GM23338 (cell line): ENCODE data around the gene DLL1. TPM values are rescaled to one million over a fixed set of nuclear protein-coding genes. Genes with fewer than 3 reads are reported as not detected.

Source experiments
- ATAC-seq: fragments of 200-7000 bp; cut with Tn5 transposase; 3 replicates; pipeline ENCODE4 v1.9.1; 2020
- DNase-seq: peaks from one replicate; pipeline ENCODE4 v3.0.0-alpha.2; 2015; ENCODE audit warnings: low spot score
- H2AFZ ChIP-seq: fragments of 200-600 bp; sonication (generic); 2 replicates; pipeline ENCODE4 v1.8.0; 2016; ENCODE audit warnings: antibody characterized with exemption, mild to moderate bottlenecking, moderate library complexity
- H3F3A ChIP-seq: fragments of 200-600 bp; sonication (generic); replicated peaks from 2 replicates; pipeline ENCODE4 v1.8.0; 2017; ENCODE audit warnings: antibody characterized with exemption, mixed run types, low read depth
- H3K27ac ChIP-seq: fragments of 200-600 bp; sonication (generic); 2 replicates; pipeline ENCODE4 v1.6.1; 2016; ENCODE audit warnings: low read depth
- H3K27me3 ChIP-seq: fragments of 200-600 bp; sonication (generic); 2 replicates; pipeline ENCODE4 v1.8.0; 2016; ENCODE audit warnings: mild to moderate bottlenecking, mixed run types, moderate library complexity; ENCODE audit not compliant: insufficient read depth
- H3K36me3 ChIP-seq: fragments of 200-600 bp; sonication (generic); 2 replicates; pipeline ENCODE4 v1.8.0; 2016; ENCODE audit warnings: mild to moderate bottlenecking; ENCODE audit not compliant: insufficient read depth
- H3K4me1 ChIP-seq: fragments of 200-600 bp; sonication (generic); 2 replicates; pipeline ENCODE4 v1.8.0; 2016; ENCODE audit warnings: mild to moderate bottlenecking, moderate library complexity; ENCODE audit not compliant: insufficient read depth
- H3K4me2 ChIP-seq: fragments of 200-600 bp; sonication (generic); 2 replicates; pipeline ENCODE4 v1.7.1; 2017; ENCODE audit warnings: mixed run types
- H3K4me3 ChIP-seq: fragments of 200-600 bp; sonication (generic); 2 replicates; pipeline ENCODE4 v1.6.1; 2016; ENCODE audit warnings: mixed run types
- H3K79me2 ChIP-seq: fragments of 200-600 bp; sonication (generic); replicated peaks from 2 replicates; pipeline ENCODE4 v1.8.0; 2017; ENCODE audit warnings: mild to moderate bottlenecking; ENCODE audit not compliant: insufficient read depth
- H3K9me2 ChIP-seq: fragments of 200-600 bp; sonication (generic); 2 replicates; pipeline ENCODE4 v1.8.0; 2017; ENCODE audit not compliant: insufficient read depth
- H4K20me1 ChIP-seq: fragments of 200-600 bp; sonication (generic); replicated peaks from 2 replicates; pipeline ENCODE4 v1.8.0; 2017; ENCODE audit warnings: mild to moderate bottlenecking; ENCODE audit not compliant: insufficient read depth
- H3K27ac Mint-ChIP-seq: 2 replicates; pipeline ENCODE4 v1.8.0; 2020; ENCODE audit warnings: inconsistent platforms, mild to moderate bottlenecking, moderate library complexity, mixed read lengths
- H3K27me3 Mint-ChIP-seq: 3 replicates; pipeline ENCODE4 v1.8.0; 2022; ENCODE audit warnings: low read depth, mild to moderate bottlenecking, moderate library complexity, mixed read lengths, inconsistent platforms; ENCODE audit not compliant: insufficient read depth, poor library complexity
- H3K36me3 Mint-ChIP-seq: 3 replicates; pipeline ENCODE4 v1.8.0; 2021; ENCODE audit warnings: low read depth, mild to moderate bottlenecking, inconsistent platforms, moderate library complexity, mixed read lengths
- H3K4me1 Mint-ChIP-seq: 3 replicates; pipeline ENCODE4 v1.8.0; 2020; ENCODE audit warnings: mild to moderate bottlenecking, inconsistent platforms, mixed read lengths
- H3K4me3 Mint-ChIP-seq: 3 replicates; pipeline ENCODE4 v1.8.0; 2021; ENCODE audit warnings: moderate library complexity, mild to moderate bottlenecking, inconsistent platforms, mixed read lengths
- H3K9me3 Mint-ChIP-seq: 3 replicates; pipeline ENCODE4 v1.8.0; 2020; ENCODE audit warnings: moderate library complexity, mild to moderate bottlenecking, inconsistent platforms, mixed read lengths
- CREB1 ChIP-seq: fragments of 250-450 bp; sonication (Bioruptor Pico); IDR thresholded peaks from 2 replicates; pipeline ENCODE4 v1.5.0; 2020; ENCODE audit warnings: low read depth, mild to moderate bottlenecking, moderate library complexity
- CTCF ChIP-seq, 2 experiments: fragments of 200-600 bp in 1 of 2; sonication (generic) in 1 of 2; conservative IDR thresholded peaks; 2 replicates each; pipeline versions ENCODE4 v1.5.1 to v1.6.1; 2016 to 2017; ENCODE audit warnings: antibody characterized with exemption in 2 of 2, low read depth in 2 of 2, mild to moderate bottlenecking in 2 of 2, moderate library complexity in 1 of 2
- ETS1 ChIP-seq: IDR thresholded peaks from 2 replicates; pipeline ENCODE4 v1.6.1; 2016; ENCODE audit warnings: antibody characterized with exemption
- EZH2phosphoT487 ChIP-seq: fragments of 200-600 bp; sonication (generic); IDR thresholded peaks from one replicate; pipeline ENCODE4 v1.8.1; 2018; ENCODE audit warnings: antibody characterized with exemption; ENCODE audit not compliant: unreplicated experiment
- JUNB ChIP-seq: IDR thresholded peaks from one replicate; pipeline ENCODE4 v1.6.1; 2016; ENCODE audit warnings: antibody characterized with exemption; ENCODE audit not compliant: unreplicated experiment
- NANOG ChIP-seq: IDR thresholded peaks from 2 replicates; pipeline ENCODE4 v1.6.1; 2016; ENCODE audit warnings: antibody characterized with exemption, borderline replicate concordance
- POLR2AphosphoS5 ChIP-seq: IDR thresholded peaks from 2 replicates; pipeline ENCODE4 v1.6.1; 2016; ENCODE audit warnings: antibody characterized with exemption, low read depth
- REST ChIP-seq: IDR thresholded peaks from one replicate; pipeline ENCODE4 v1.6.1; 2018; ENCODE audit warnings: antibody characterized with exemption; ENCODE audit not compliant: unreplicated experiment
- ZNF114 ChIP-seq: fragments of 250-450 bp; sonication (Bioruptor Pico); IDR thresholded peaks from 2 replicates; pipeline ENCODE4 v1.5.0; 2020; ENCODE audit warnings: mild to moderate bottlenecking, moderate library complexity
- ZNF331 ChIP-seq: fragments of 250-450 bp; sonication (Bioruptor Pico); IDR thresholded peaks from 2 replicates; pipeline ENCODE4 v1.5.0; 2020; ENCODE audit warnings: low read depth, mild to moderate bottlenecking, moderate library complexity
- polyA plus RNA-seq: library from polyadenylated mRNA; unstranded; fragments of >200 nt; fragmentation: Nextera tagmentation; extraction: Ambion mirVana; gene quantifications from 2 replicates; pipeline ENCODE4 v1.2.1, GENCODE V29; 2016
- total RNA-seq: library from RNA; depleted of rRNA; stranded (reverse); fragments of >200 nt; shearing (Covaris generic); gene quantifications from 2 replicates; pipeline ENCODE4 v1.2.3, GENCODE V29; 2014

Gene DLL1
- total and polyA plus RNA-seq, 2 experiments from 2014 or later = 2.2 to 4.6 TPM

- H4K20me1 ChIP-seq = no peaks in the 10 kb centered on the region
- H3K4me1 ChIP-seq = peaks cover 4% of the 10 kb centered on the region
- no peaks in the 10 kb centered on the region for H3K36me3 Mint-ChIP-seq
- no peaks in the 10 kb centered on the region for H3K36me3 ChIP-seq
- ATAC-seq (no peak), DNase-seq (no peak)
- H3K4me1 Mint-ChIP-seq = peaks cover 23% of the 10 kb centered on the region
- no peak overlapping the region for H3K27ac Mint-ChIP-seq
- peaks cover 8% of the 10 kb centered on the region for H3K27me3 Mint-ChIP-seq
- H3K9me2 ChIP-seq = no peaks in the 10 kb centered on the region
- H3F3A ChIP-seq = no peaks in the 10 kb centered on the region
- no peak overlapping the region for H3K4me3 Mint-ChIP-seq
- H3K4me3 ChIP-seq = no peak overlapping the region
- no peaks in the 10 kb centered on the region for H3K27me3 ChIP-seq
- no peaks in the 10 kb centered on the region for H3K79me2 ChIP-seq
- H2AFZ ChIP-seq = no peak overlapping the region
- TF ChIP-seq ETS1 (no peak), ZNF114 (CRISPR knock-in tag) (no peak), NANOG (no peak), EZH2phosphoT487 (no peak), CREB1 (CRISPR knock-in tag) (no peak)
- no peak overlapping the region for H3K27ac ChIP-seq
- no peak overlapping the region for H3K4me2 ChIP-seq
- no peaks in the 10 kb centered on the region for H3K9me3 Mint-ChIP-seq
Observed at GRCh38 chr6:170236131-170236836, 54.6 kb downstream of the DLL1 start.

GRCh38 chr6:170235391-170236125 is 55.3 kb downstream of the DLL1 start:
- ATAC-seq = no peak
- peaks cover 24% of the 10 kb centered on the region for H3K4me1 Mint-ChIP-seq
- H3K27ac Mint-ChIP-seq = no peak overlapping the region
- TF ChIP-seq CREB1 (CRISPR knock-in tag) = no peak
- no peak for TF ChIP-seq NANOG
- no peak for TF ChIP-seq ETS1
- no peak for TF ChIP-seq ZNF331
- TF ChIP-seq EZH2phosphoT487 = no peak
- TF ChIP-seq ZNF114 (CRISPR knock-in tag) = no peak
- TF ChIP-seq CTCF (conservative IDR thresholded peaks at IDR 0.05; ENCODE audit: low read depth in 2 of 2) = no peak
- TF ChIP-seq JUNB = no peak
- no peak for TF ChIP-seq REST
- no peak for TF ChIP-seq POLR2AphosphoS5

More at GRCh38 chr6:170235391-170236125, 55.3 kb downstream of the DLL1 start:
- H3K79me2 ChIP-seq = no peaks in the 10 kb centered on the region
- H3K9me3 Mint-ChIP-seq = no peaks in the 10 kb centered on the region
- H3K27me3 Mint-ChIP-seq = peaks cover 8% of the 10 kb centered on the region
- H3K9me2 ChIP-seq = no peaks in the 10 kb centered on the region
- H3K36me3 Mint-ChIP-seq = no peaks in the 10 kb centered on the region
- no peaks in the 10 kb centered on the region for H3K36me3 ChIP-seq
- no peaks in the 10 kb centered on the region for H3F3A ChIP-seq
- H2AFZ ChIP-seq = no peak overlapping the region
- H3K4me1 ChIP-seq = peaks cover 4% of the 10 kb centered on the region
- no peaks in the 10 kb centered on the region for H4K20me1 ChIP-seq
- no peak overlapping the region for H3K4me3 Mint-ChIP-seq
- H3K27me3 ChIP-seq = no peaks in the 10 kb centered on the region
- peak; percentile 35 for DNase-seq
- no peak overlapping the region for H3K4me2 ChIP-seq
- no peak overlapping the region for H3K4me3 ChIP-seq
- H3K27ac ChIP-seq = no peak overlapping the region
